ENCODE results near the gene SUDS3.

GRCh38 chr12:118446247-118446646 is 69.9 kb downstream of the SUDS3 start:
- TF ChIP-seq EZH2 (IDR thresholded peaks at IDR 0.05; ENCODE audit: borderline replicate concordance, low read length) (no peak), CTCF (IDR thresholded peaks at IDR 0.05; ENCODE audit: low read length) (no peak)

Measured in OCI-LY1 (cell line).